PC-3 (cell line): ENCODE data around the gene TAS1R3. TPM values are rescaled to one million over a fixed set of nuclear protein-coding genes. Genes with fewer than 3 reads are reported as not detected.

Experiments
- ATAC-seq: fragments of 200-7000 bp; cut with Tn5 transposase; 2 replicates; pipeline ENCODE4 v1.9.1; 2020; ENCODE audit warnings: mild to moderate bottlenecking, moderate library complexity
- BruUV-seq: library from RNA; stranded (reverse); fragments of 400-500 nt; replicated peaks from 2 replicates; lab custom pipeline; 2021; lab: Mats Ljungman, UMichigan
- CTCF ChIA-PET: fragments of 300-600 bp; sonication (Branson Sonifier 250); formaldehyde crosslinking; loops from one replicate; lab custom pipeline; 2022; ENCODE audit warnings: antibody characterized with exemption; lab: Charles Lee
- POLR2A ChIA-PET: fragments of 300-600 bp; sonication (Branson Sonifier 250); formaldehyde crosslinking; loops from one replicate; lab custom pipeline; 2022; ENCODE audit warnings: antibody characterized with exemption; ENCODE audit not compliant: unreplicated experiment; lab: Charles Lee
- DNase-seq: peaks from one replicate; pipeline ENCODE4 v3.0.0-alpha.2; 2015
- H2AFZ ChIP-seq: fragments of 300-600 bp; sonication (generic); 2 replicates; pipeline ENCODE4 v1.6.0; 2016; ENCODE audit warnings: antibody characterized with exemption, low read length
- H3F3A ChIP-seq: fragments of 300-600 bp; sonication (generic); one replicate; pipeline ENCODE4 v1.6.0; 2017; ENCODE audit warnings: antibody characterized with exemption, low read length, control low read depth, mild to moderate bottlenecking; ENCODE audit not compliant: unreplicated experiment
- H3K27ac ChIP-seq: fragments of 300-600 bp; sonication (generic); 2 replicates; pipeline ENCODE4 v1.5.1; 2016; ENCODE audit warnings: mild to moderate bottlenecking, low read length
- H3K27me3 ChIP-seq: fragments of 300-600 bp; sonication (generic); 2 replicates; pipeline ENCODE4 v1.6.1; 2016; ENCODE audit warnings: low read length, mixed read lengths
- H3K36me3 ChIP-seq: fragments of 300-600 bp; sonication (generic); 2 replicates; pipeline ENCODE4 v1.6.1; 2016; ENCODE audit warnings: low read depth, mixed run types, low read length, mixed read lengths
- H3K4me1 ChIP-seq: fragments of 300-600 bp; sonication (generic); 2 replicates; pipeline ENCODE4 v1.5.1; 2016; ENCODE audit warnings: low read length; ENCODE audit not compliant: insufficient read depth
- H3K4me2 ChIP-seq: fragments of 300-600 bp; sonication (generic); 2 replicates; pipeline ENCODE4 v1.6.0; 2016; ENCODE audit warnings: low read length
- H3K4me3 ChIP-seq: fragments of 300-600 bp; sonication (generic); 2 replicates; pipeline ENCODE4 v1.5.1; 2016; ENCODE audit warnings: mild to moderate bottlenecking, low read length, mixed read lengths
- H3K79me2 ChIP-seq: fragments of 300-600 bp; sonication (generic); 2 replicates; pipeline ENCODE4 v1.6.1; 2017; ENCODE audit warnings: low read length, mixed read lengths
- H3K9ac ChIP-seq: fragments of 300-600 bp; sonication (generic); 2 replicates; pipeline ENCODE4 v1.6.0; 2016; ENCODE audit warnings: mild to moderate bottlenecking, low read length
- H3K9me2 ChIP-seq: fragments of 300-600 bp; sonication (generic); replicated peaks from 2 replicates; pipeline ENCODE4 v1.6.1; 2016; ENCODE audit warnings: mixed run types, low read length, mixed read lengths
- H3K9me3 ChIP-seq: fragments of 300-600 bp; sonication (generic); 2 replicates; pipeline ENCODE4 v1.6.1; 2016; ENCODE audit warnings: low read length, mixed read lengths
- H4K20me1 ChIP-seq: fragments of 300-600 bp; sonication (generic); 2 replicates; pipeline ENCODE4 v1.6.1; 2016; ENCODE audit warnings: low read length, mixed read lengths
- EZH2 ChIP-seq: fragments of 300-600 bp; sonication (generic); IDR thresholded peaks from one replicate; pipeline ENCODE4 v1.6.1; 2017; ENCODE audit warnings: antibody characterized with exemption, mild to moderate bottlenecking, low read length; ENCODE audit not compliant: unreplicated experiment
- EZH2phosphoT487 ChIP-seq: fragments of 300-600 bp; sonication (generic); IDR thresholded peaks from 2 replicates; pipeline ENCODE4 v1.6.1; 2018; ENCODE audit warnings: mild to moderate bottlenecking, antibody characterized with exemption, low read length, borderline replicate concordance
- intact Hi-C: fragments of 100-400 bp; cut with micrococcal nuclease; formaldehyde crosslinking; loops from 2 replicates; pipeline ENCODE4 v1.9.0; 2023
- total RNA-seq: library from RNA; depleted of rRNA; stranded (reverse); fragments of >200 nt; gene quantifications from 2 replicates; pipeline ENCODE4 v1.2.3, GENCODE V29; 2014
- TF ChIP-seq, protein P1 (sequence below): fragments of 300-600 bp; sonication (generic); conservative IDR thresholded peaks from 2 replicates; pipeline ENCODE4 v1.5.1; 2017; ENCODE audit warnings: antibody characterized with exemption, low read depth, mild to moderate bottlenecking, low read length

TAS1R3 gene
- total RNA-seq, 1 experiment from 2014 or later = 1.9 TPM

DNA sequence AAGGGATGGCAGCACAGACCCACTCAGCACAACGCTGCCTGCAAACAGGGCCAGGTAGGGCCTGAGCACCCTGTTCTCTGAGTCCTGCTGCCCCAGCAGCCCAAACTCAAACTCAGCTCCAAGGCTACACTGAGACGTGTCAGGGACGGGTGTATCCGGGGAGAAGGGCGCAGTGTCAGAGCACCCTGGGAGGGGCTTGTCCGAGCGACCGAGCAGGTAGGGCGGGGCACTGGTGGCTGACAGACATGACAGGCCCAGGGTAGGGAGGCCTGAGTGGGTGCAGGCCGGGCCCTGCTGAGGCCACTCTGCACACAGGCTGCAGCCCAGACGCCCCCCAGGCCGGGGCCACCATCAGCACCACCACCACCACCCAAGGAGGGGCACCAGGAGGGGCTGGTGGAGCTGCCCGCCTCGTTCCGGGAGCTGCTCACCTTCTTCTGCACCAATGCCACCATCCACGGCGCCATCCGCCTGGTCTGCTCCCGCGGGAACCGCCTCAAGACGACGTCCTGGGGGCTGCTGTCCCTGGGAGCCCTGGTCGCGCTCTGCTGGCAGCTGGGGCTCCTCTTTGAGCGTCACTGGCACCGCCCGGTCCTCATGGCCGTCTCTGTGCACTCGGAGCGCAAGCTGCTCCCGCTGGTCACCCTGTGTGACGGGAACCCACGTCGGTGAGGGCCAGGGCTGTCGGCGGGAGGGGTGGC is 45.3 kb upstream of the TAS1R3 start:
- POLR2A ChIA-PET = no interaction called here

DNA sequence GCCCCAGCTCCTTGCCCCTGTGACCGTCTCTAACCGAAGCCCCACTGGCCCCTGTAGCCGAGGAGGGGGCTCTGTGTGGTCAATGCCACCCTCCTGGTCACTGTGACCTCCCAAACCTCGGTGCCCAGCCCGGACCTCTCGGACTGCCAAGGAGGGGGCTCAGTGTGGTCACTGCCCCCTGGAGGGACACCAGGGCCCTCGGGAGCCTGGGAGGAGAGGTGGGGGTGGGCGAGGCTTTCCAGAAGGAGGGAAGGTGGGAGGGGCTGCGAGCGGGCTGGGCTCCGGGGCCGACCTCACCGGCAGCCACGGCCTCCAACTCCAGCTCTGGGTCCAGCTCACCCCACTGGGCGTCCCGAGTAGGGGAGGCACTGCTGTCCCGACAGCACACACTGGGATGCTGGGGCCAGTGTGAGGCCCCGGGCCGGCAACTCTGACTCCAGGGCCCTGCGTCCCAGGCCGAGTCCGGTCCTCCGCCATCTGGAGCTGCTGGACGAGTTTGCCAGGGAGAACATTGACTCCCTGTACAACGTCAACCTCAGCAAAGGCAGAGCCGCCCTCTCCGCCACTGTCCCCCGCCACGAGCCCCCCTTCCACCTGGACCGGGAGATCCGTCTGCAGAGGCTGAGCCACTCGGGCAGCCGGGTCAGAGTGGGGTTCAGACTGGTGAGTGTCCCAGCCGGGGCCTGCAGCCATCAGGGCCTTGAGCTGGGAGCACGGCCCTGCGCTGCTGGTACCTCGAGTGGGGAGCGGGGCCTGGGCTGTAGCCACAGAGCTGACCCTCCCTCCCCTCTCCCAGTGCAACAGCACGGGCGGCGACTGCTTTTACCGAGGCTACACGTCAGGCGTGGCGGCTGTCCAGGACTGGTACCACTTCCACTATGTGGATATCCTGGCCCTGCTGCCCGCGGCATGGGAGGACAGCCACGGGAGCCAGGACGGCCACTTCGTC is 44.5 kb upstream of the TAS1R3 start:
- TF ChIP-seq, protein P1, sequence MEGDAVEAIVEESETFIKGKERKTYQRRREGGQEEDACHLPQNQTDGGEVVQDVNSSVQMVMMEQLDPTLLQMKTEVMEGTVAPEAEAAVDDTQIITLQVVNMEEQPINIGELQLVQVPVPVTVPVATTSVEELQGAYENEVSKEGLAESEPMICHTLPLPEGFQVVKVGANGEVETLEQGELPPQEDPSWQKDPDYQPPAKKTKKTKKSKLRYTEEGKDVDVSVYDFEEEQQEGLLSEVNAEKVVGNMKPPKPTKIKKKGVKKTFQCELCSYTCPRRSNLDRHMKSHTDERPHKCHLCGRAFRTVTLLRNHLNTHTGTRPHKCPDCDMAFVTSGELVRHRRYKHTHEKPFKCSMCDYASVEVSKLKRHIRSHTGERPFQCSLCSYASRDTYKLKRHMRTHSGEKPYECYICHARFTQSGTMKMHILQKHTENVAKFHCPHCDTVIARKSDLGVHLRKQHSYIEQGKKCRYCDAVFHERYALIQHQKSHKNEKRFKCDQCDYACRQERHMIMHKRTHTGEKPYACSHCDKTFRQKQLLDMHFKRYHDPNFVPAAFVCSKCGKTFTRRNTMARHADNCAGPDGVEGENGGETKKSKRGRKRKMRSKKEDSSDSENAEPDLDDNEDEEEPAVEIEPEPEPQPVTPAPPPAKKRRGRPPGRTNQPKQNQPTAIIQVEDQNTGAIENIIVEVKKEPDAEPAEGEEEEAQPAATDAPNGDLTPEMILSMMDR = no peak
- no peak for TF ChIP-seq EZH2phosphoT487
- TF ChIP-seq EZH2 = no peak
- POLR2A ChIA-PET = no interaction called here
- CTCF ChIA-PET = no interaction called here
- Histone ChIP-seq H3K9me3 (no peaks in the 10 kb centered on the region), H4K20me1 (no peaks in the 10 kb centered on the region), H3K4me1 (peaks cover 30% of the 10 kb centered on the region), H3K4me3 (no peak overlapping the region), H3K4me2 (no peak overlapping the region), H3K9me2 (no peaks in the 10 kb centered on the region), H3K27ac (no peak overlapping the region), H2AFZ (no peak overlapping the region), H3F3A (no peaks in the 10 kb centered on the region), H3K27me3 (no peaks in the 10 kb centered on the region), H3K9ac (no peak overlapping the region), H3K36me3 (no peaks in the 10 kb centered on the region), H3K79me2 (no peaks in the 10 kb centered on the region)
- intact Hi-C loops = no loop called here
- ATAC-seq (no peak), DNase-seq (no peak)
- no TSS peak for BruUV-seq

More for the DNA sequence above, 45.3 kb upstream of the TAS1R3 start:
- no peaks in the 10 kb centered on the region for H3K9me2 ChIP-seq
- H3K4me3 ChIP-seq = no peak overlapping the region
- BruUV-seq = no TSS peak
- no peaks in the 10 kb centered on the region for H4K20me1 ChIP-seq
- H3K27ac ChIP-seq = no peak overlapping the region
- no peak overlapping the region for H2AFZ ChIP-seq
- H3K4me1 ChIP-seq = peaks cover 27% of the 10 kb centered on the region
- no peaks in the 10 kb centered on the region for H3K36me3 ChIP-seq
- DNase-seq (no peak), ATAC-seq (no peak)
- H3K9me3 ChIP-seq = no peaks in the 10 kb centered on the region
- H3K9ac ChIP-seq = no peak overlapping the region
- CTCF ChIA-PET = interaction anchor here (0.6 kb wide), 1 partner anchor 22 kb away, joined by 3 read pairs; no protein-coding TSS in a partner anchor
- TF ChIP-seq EZH2 = no peak
- intact Hi-C loops = no loop called here
- H3K4me2 ChIP-seq = no peak overlapping the region
- H3K27me3 ChIP-seq = no peaks in the 10 kb centered on the region
- no peaks in the 10 kb centered on the region for H3K79me2 ChIP-seq
- no peaks in the 10 kb centered on the region for H3F3A ChIP-seq

DNA sequence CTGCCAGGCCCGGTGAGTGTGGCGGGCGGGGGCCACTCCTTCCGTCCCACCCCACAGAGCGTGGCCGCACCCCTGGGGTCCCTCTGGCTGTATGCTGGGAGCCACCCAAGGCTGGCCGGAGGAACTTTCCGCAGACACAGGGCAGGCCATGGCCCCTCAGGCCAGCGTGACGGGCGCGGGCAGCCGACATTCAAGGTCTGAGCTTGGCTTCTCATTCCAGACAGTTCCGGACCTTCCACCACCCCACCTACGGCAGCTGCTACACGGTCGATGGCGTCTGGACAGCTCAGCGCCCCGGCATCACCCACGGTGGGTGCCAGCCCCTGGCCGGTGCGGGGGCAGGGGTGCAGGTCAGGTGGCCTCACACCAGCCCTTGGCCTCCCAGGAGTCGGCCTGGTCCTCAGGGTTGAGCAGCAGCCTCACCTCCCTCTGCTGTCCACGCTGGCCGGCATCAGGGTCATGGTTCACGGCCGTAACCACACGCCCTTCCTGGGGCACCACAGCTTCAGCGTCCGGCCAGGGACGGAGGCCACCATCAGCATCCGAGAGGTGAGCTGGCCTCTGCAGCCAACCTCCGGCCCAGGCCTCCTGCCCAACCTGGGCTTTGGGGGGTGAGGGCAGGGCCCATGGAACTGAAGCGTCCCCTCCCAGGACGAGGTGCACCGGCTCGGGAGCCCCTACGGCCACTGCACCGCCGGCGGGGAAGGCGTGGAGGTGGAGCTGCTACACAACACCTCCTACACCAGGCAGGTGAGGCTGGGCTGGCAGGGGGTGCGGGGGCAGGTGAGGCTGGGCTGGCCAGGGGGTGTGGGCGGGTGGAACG is 43.6 kb upstream of the TAS1R3 start:
- H3K4me2 ChIP-seq = no peak overlapping the region
- no peak overlapping the region for H3K27ac ChIP-seq
- peaks cover 23% of the 10 kb centered on the region for H3K4me1 ChIP-seq
- intact Hi-C loops = no loop called here
- TF ChIP-seq EZH2phosphoT487 (no peak), EZH2 (no peak)
- TF ChIP-seq, protein P1 = no peak
- POLR2A ChIA-PET = no interaction called here
- no peak overlapping the region for H2AFZ ChIP-seq
- H3K9ac ChIP-seq = no peak overlapping the region
- H3K79me2 ChIP-seq = no peaks in the 10 kb centered on the region
- no peaks in the 10 kb centered on the region for H3K27me3 ChIP-seq
- H3K4me3 ChIP-seq = no peak overlapping the region
- no TSS peak for BruUV-seq
- DNase-seq (no peak), ATAC-seq (no peak)
- CTCF ChIA-PET = no interaction called here
- H3F3A ChIP-seq = no peaks in the 10 kb centered on the region
- no peaks in the 10 kb centered on the region for H3K9me2 ChIP-seq
- no peaks in the 10 kb centered on the region for H4K20me1 ChIP-seq
- H3K9me3 ChIP-seq = no peaks in the 10 kb centered on the region
- H3K36me3 ChIP-seq = no peaks in the 10 kb centered on the region
